SK-N-SH (cell line): Measurements from ENCODE around the gene LGR4. TPM values are rescaled to one million over a fixed set of nuclear protein-coding genes. Genes with fewer than 3 reads are reported as not detected.

Experiments used
- CTCF ChIA-PET: fragments of 300-600, 350-600 bp; formaldehyde crosslinking; extraction: SDS; loops from one replicate; lab custom pipeline; 2021; lab: Yijun Ruan, JAX
- POLR2A ChIA-PET: fragments of 350-600 bp; sonication (Branson Sonifier 250); formaldehyde crosslinking; extraction: SDS; loops from one replicate; lab custom pipeline; 2020; ENCODE audit warnings: antibody characterized with exemption, inconsistent platforms; lab: Yijun Ruan, JAX
- DNase-seq: peaks from one replicate; pipeline ENCODE4 v3.0.0; 2012
- H2AFZ ChIP-seq: fragments of 200-600 bp; sonication (generic); 2 replicates; pipeline ENCODE4 v1.8.1; 2016; ENCODE audit warnings: antibody characterized with exemption, mild to moderate bottlenecking, low read depth
- H3F3A ChIP-seq: fragments of 200-600 bp; sonication (generic); replicated peaks from 2 replicates; pipeline ENCODE3; 2016; ENCODE audit warnings: antibody characterized with exemption, mild to moderate bottlenecking; ENCODE audit not compliant: insufficient read depth
- H3K27ac ChIP-seq, 2 experiments: fragments of 200-500 bp in 1 of 2; fragments of 200-600 bp in 1 of 2; sonication (Bioruptor generic) in 1 of 2; sonication (generic), shearing (Covaris generic) in 1 of 2; 2 replicates each; pipeline versions ENCODE4 v1.5.1 to v1.6.1; 2014 to 2016; ENCODE audit warnings: low read depth in 2 of 2, inconsistent platforms in 1 of 2, low read length in 1 of 2, mild to moderate bottlenecking in 1 of 2, mixed read lengths in 1 of 2
- H3K27me3 ChIP-seq: fragments of 200-600 bp; sonication (generic), shearing (Covaris generic); 2 replicates; pipeline ENCODE4 v1.6.1; 2016; ENCODE audit warnings: mixed run types; ENCODE audit not compliant: insufficient read depth
- H3K36me3 ChIP-seq, 2 experiments: fragments of 200-500 bp in 1 of 2; fragments of 200-600 bp in 1 of 2; sonication (Bioruptor generic) in 1 of 2; sonication (generic) in 1 of 2; replicated peaks in 1 of 2; 2 replicates each; pipeline versions ENCODE3 to v1.5.1; 2014 to 2016; ENCODE audit warnings: low read length in 1 of 2, mild to moderate bottlenecking in 1 of 2; ENCODE audit not compliant: insufficient read depth in 2 of 2, control insufficient read depth in 1 of 2
- H3K4me1 ChIP-seq, 2 experiments: fragments of 200-500 bp in 1 of 2; fragments of 200-600 bp in 1 of 2; sonication (Bioruptor generic) in 1 of 2; sonication (generic), shearing (Covaris generic) in 1 of 2; 2 replicates each; pipeline versions ENCODE4 v1.5.1 to v1.6.1; 2014 to 2016; ENCODE audit warnings: low read depth in 1 of 2, low read length in 1 of 2, mixed run types in 1 of 2; ENCODE audit not compliant: insufficient read depth in 2 of 2, control insufficient read depth in 1 of 2
- H3K4me2 ChIP-seq: fragments of 200-600 bp; sonication (generic), shearing (Covaris generic); 2 replicates; pipeline ENCODE4 v1.6.1; 2017; ENCODE audit warnings: mixed run types
- H3K4me3 ChIP-seq, 2 experiments: fragments of 200-500 bp in 1 of 2; fragments of 200-600 bp in 1 of 2; sonication (Bioruptor generic) in 1 of 2; sonication (generic), shearing (Covaris generic) in 1 of 2; 2 replicates each; pipeline versions ENCODE4 v1.5.1 to v1.8.1; 2014 to 2016; ENCODE audit warnings: low read depth in 2 of 2, inconsistent platforms in 1 of 2, low read length in 1 of 2, mild to moderate bottlenecking in 1 of 2, mixed read lengths in 1 of 2, moderate library complexity in 1 of 2
- H3K79me2 ChIP-seq: fragments of 200-600 bp; sonication (generic); 2 replicates; pipeline ENCODE4 v1.8.1; 2017; ENCODE audit warnings: mild to moderate bottlenecking; ENCODE audit not compliant: insufficient read depth
- H3K9ac ChIP-seq: fragments of 200-600 bp; sonication (generic); 2 replicates; pipeline ENCODE4 v1.6.1; 2017; ENCODE audit warnings: mixed run types
- H3K9me2 ChIP-seq: fragments of 200-600 bp; sonication (generic); 2 replicates; pipeline ENCODE4 v1.6.1; 2017; ENCODE audit warnings: mixed run types
- H3K9me3 ChIP-seq: fragments of 200-600 bp; sonication (generic); 2 replicates; pipeline ENCODE4 v1.6.1; 2017; ENCODE audit warnings: mixed run types, mild to moderate bottlenecking, moderate library complexity
- H4K20me1 ChIP-seq: fragments of 200-600 bp; sonication (generic); 2 replicates; pipeline ENCODE4 v1.6.1; 2017; ENCODE audit warnings: mild to moderate bottlenecking, mixed run types; ENCODE audit not compliant: insufficient read depth
- CHD2 ChIP-seq: fragments of 150-350 bp; IDR thresholded peaks from 2 replicates; pipeline ENCODE4 v1.6.1; 2018; ENCODE audit warnings: low read length; ENCODE audit not compliant: partially characterized antibody
- EZH2phosphoT487 ChIP-seq: fragments of 200-600 bp; sonication (generic); IDR thresholded peaks from 2 replicates; pipeline ENCODE4 v1.6.1; 2017; ENCODE audit warnings: low read depth, mixed run types, mild to moderate bottlenecking, antibody characterized with exemption, moderate library complexity, borderline replicate concordance
- FOSL2 ChIP-seq: IDR thresholded peaks from 2 replicates; pipeline ENCODE4 v1.4.0; 2012; ENCODE audit warnings: low read depth, mild to moderate bottlenecking, moderate library complexity, borderline replicate concordance
- GATA2 ChIP-seq: sonication (generic); formaldehyde crosslinking; IDR thresholded peaks from 2 replicates; pipeline ENCODE4 v1.5.0; 2020; ENCODE audit warnings: mild to moderate bottlenecking, missing genetic modification reagents
- JUND ChIP-seq: IDR thresholded peaks from 2 replicates; pipeline ENCODE4 v1.4.0; 2012
- MEF2A ChIP-seq: IDR thresholded peaks from 2 replicates; pipeline ENCODE4 v1.4.0; 2012; ENCODE audit warnings: low read depth, borderline replicate concordance
- MXI1 ChIP-seq: IDR thresholded peaks from 2 replicates; pipeline ENCODE4 v1.6.1; 2012; ENCODE audit warnings: mild to moderate bottlenecking, low read depth, low read length, improper control_type of control experiment
- NRF1 ChIP-seq: IDR thresholded peaks from 2 replicates; pipeline ENCODE4 v1.6.1; 2012; ENCODE audit warnings: low read depth, mild to moderate bottlenecking, low read length
- RCOR1 ChIP-seq: fragments of 150-350 bp; IDR thresholded peaks from 2 replicates; pipeline ENCODE4 v1.6.1; 2017; ENCODE audit warnings: antibody characterized with exemption, low read length
- RXRA ChIP-seq: IDR thresholded peaks from 2 replicates; pipeline ENCODE4 v1.4.0; 2012; ENCODE audit warnings: low read depth, mild to moderate bottlenecking, borderline replicate concordance
- TAF1 ChIP-seq: IDR thresholded peaks from 2 replicates; pipeline ENCODE4 v1.6.1; 2012; ENCODE audit warnings: low read depth, mild to moderate bottlenecking, low read length, moderate library complexity, borderline replicate concordance
- TCF12 ChIP-seq: IDR thresholded peaks from 2 replicates; pipeline ENCODE4 v1.4.0; 2012
- TEAD4 ChIP-seq: IDR thresholded peaks from 2 replicates; pipeline ENCODE4 v1.4.0; 2012; ENCODE audit warnings: mild to moderate bottlenecking, borderline replicate concordance; ENCODE audit not compliant: insufficient read depth
- ZBTB33 ChIP-seq: IDR thresholded peaks from 2 replicates; pipeline ENCODE4 v1.4.0; 2012; ENCODE audit warnings: low read depth, borderline replicate concordance
- WGBS: methylation state at CpG from one replicate; pipeline ENCODE4 v1.1.6; 2017; ENCODE audit warnings: low lambda C conversion rate; 5-methylcytosine and 5-hydroxymethylcytosine counted together
- polyA plus RNA-seq, 3 experiments: library from polyadenylated mRNA; depleted of rRNA; stranded (reverse); fragments of >200 nt; gene quantifications; 2 replicates each; pipeline ENCODE4 v1.2.3, GENCODE V29; 2012
- TF ChIP-seq, protein P1 (sequence below): IDR thresholded peaks from 2 replicates; pipeline ENCODE4; 2012
- TF ChIP-seq, protein P2 (sequence below): fragments of 150-350 bp; IDR thresholded peaks from 2 replicates; pipeline ENCODE4 v1.6.1; 2016; ENCODE audit warnings: mild to moderate bottlenecking, low read depth, low read length
- TF ChIP-seq, protein P3 (sequence below): IDR thresholded peaks from 2 replicates; pipeline ENCODE4 v1.4.0; 2012; ENCODE audit warnings: low read depth, borderline replicate concordance

Gene LGR4
- polyA plus RNA-seq, 1 of the 3 experiments (the other 2 are of a cell fraction), result 2.6 TPM

DNA sequence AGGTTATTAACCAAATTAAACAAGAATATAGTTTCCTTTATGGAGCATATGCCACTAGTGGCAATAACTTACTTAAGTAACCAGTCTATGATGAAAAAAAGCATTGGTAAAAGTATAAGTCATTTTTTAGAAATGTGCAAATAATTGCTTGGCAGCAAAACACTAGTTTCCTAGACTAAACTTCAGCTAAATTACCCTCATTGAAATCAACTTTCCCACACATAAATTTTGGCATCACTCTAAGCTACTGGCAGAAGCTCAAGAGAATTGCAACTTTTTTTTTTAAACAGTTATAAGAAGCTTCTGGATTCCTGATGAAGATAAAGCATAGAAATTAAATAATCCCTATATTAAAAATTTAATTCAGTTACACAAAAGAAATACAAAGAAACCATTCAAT, 122.1 kb downstream of the LGR4 start:
- TF ChIP-seq TEAD4 (no peak), MXI1 (no peak), ZBTB33 (no peak), RCOR1 (no peak)
- TF ChIP-seq, protein P1, sequence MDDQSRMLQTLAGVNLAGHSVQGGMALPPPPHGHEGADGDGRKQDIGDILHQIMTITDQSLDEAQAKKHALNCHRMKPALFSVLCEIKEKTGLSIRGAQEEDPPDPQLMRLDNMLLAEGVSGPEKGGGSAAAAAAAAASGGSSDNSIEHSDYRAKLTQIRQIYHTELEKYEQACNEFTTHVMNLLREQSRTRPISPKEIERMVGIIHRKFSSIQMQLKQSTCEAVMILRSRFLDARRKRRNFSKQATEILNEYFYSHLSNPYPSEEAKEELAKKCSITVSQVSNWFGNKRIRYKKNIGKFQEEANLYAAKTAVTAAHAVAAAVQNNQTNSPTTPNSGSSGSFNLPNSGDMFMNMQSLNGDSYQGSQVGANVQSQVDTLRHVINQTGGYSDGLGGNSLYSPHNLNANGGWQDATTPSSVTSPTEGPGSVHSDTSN, result no peak
- TF ChIP-seq, all 33 proteins: peak for 0
- Histone ChIP-seq H3K79me2 (no peaks in the 10 kb centered on the region), H3K4me1 (peaks cover 0 to 54% of the 10 kb centered on the region in 2 experiments; a peak in 3 of 4 replicates), H3K9me3 (no peaks in the 10 kb centered on the region), H3K9me2 (no peaks in the 10 kb centered on the region), H3F3A (peaks cover 7% of the 10 kb centered on the region), H3K9ac (no peak overlapping the region), H3K27me3 (no peaks in the 10 kb centered on the region), H3K27ac (peak overlapping the region in 1 of 2 experiments; percentile 7; a peak in 1 of 4 replicates), H2AFZ (no peak overlapping the region), H4K20me1 (no peaks in the 10 kb centered on the region), H3K36me3 (peaks cover 9 to 11% of the 10 kb centered on the region in 2 experiments), H3K4me3 (no peak overlapping the region), H3K4me2 (no peak overlapping the region)
- ChIA-PET CTCF (interaction anchor here (1.5 kb wide), 1 partner anchor 12 kb away, joined by 4 read pairs; no protein-coding TSS in a partner anchor), POLR2A (no interaction called here)
- DNase-seq, result no peak

DNA sequence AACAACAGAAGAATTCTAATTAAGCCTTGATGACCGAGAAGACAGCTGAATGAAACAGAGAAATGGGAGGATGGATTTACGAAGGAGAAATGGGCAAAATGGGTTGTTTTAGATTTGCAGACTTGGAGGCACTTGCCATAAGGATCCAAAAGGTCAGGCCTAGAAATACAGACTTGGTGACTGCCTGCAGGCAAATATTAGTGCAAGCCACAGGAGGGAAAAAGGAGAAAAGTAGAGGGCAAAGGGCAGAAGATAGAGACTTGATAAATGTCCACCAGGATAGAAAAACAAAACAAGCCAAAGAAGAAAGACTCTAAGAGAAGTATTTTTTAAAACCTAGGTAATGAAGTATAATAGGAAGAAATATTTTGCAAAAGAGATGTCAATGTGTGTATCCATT, 122.7 kb downstream of the LGR4 start:
- Histone ChIP-seq H3K27me3 (no peaks in the 10 kb centered on the region), H3K4me3 (no peak overlapping the region), H3K9ac (no peak overlapping the region), H3K9me3 (no peaks in the 10 kb centered on the region), H3K9me2 (no peaks in the 10 kb centered on the region), H3K36me3 (peaks cover 9 to 11% of the 10 kb centered on the region in 2 experiments), H3K4me2 (no peak overlapping the region), H4K20me1 (no peaks in the 10 kb centered on the region), H3K27ac (no peak overlapping the region; a peak in 1 of 4 replicates), H3K4me1 (peaks cover 0 to 54% of the 10 kb centered on the region in 2 experiments; a peak in 3 of 4 replicates), H2AFZ (no peak overlapping the region), H3F3A (peaks cover 5% of the 10 kb centered on the region), H3K79me2 (no peaks in the 10 kb centered on the region)
- DNase-seq, result no peak
- TF ChIP-seq TAF1 (no peak), RXRA (no peak), MXI1 (no peak), GATA2 (CRISPR knock-in tag) (no peak), FOSL2 (no peak), RCOR1 (no peak), EZH2phosphoT487 (no peak), MEF2A (no peak), NRF1 (no peak), CHD2 (no peak), TCF12 (no peak), JUND (no peak)
- TF ChIP-seq, protein P2, sequence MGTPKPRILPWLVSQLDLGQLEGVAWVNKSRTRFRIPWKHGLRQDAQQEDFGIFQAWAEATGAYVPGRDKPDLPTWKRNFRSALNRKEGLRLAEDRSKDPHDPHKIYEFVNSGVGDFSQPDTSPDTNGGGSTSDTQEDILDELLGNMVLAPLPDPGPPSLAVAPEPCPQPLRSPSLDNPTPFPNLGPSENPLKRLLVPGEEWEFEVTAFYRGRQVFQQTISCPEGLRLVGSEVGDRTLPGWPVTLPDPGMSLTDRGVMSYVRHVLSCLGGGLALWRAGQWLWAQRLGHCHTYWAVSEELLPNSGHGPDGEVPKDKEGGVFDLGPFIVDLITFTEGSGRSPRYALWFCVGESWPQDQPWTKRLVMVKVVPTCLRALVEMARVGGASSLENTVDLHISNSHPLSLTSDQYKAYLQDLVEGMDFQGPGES, result no peak
- TF ChIP-seq, protein P3, sequence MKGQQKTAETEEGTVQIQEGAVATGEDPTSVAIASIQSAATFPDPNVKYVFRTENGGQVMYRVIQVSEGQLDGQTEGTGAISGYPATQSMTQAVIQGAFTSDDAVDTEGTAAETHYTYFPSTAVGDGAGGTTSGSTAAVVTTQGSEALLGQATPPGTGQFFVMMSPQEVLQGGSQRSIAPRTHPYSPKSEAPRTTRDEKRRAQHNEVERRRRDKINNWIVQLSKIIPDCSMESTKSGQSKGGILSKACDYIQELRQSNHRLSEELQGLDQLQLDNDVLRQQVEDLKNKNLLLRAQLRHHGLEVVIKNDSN, result no peak
- CTCF ChIA-PET, result no interaction called here
- POLR2A ChIA-PET, result no interaction called here
- WGBS, result 84% methylated on average over 2 of the region's 2 CpGs
